Cerebellar nuclear complex (tissue), 1 donor: ENCODE results near the gene TMC1.
"Not testable (repeated sequence)": the region's sequence is repeated elsewhere in the genome, so short reads cannot be mapped to it uniquely, and the experiment has no call there.

Source experiments
- DNase-seq, 2 experiments: peaks; one replicate each; lab custom pipeline; 2025; lab: John Stamatoyannopoulos, UW

TMC1 gene

DNA sequence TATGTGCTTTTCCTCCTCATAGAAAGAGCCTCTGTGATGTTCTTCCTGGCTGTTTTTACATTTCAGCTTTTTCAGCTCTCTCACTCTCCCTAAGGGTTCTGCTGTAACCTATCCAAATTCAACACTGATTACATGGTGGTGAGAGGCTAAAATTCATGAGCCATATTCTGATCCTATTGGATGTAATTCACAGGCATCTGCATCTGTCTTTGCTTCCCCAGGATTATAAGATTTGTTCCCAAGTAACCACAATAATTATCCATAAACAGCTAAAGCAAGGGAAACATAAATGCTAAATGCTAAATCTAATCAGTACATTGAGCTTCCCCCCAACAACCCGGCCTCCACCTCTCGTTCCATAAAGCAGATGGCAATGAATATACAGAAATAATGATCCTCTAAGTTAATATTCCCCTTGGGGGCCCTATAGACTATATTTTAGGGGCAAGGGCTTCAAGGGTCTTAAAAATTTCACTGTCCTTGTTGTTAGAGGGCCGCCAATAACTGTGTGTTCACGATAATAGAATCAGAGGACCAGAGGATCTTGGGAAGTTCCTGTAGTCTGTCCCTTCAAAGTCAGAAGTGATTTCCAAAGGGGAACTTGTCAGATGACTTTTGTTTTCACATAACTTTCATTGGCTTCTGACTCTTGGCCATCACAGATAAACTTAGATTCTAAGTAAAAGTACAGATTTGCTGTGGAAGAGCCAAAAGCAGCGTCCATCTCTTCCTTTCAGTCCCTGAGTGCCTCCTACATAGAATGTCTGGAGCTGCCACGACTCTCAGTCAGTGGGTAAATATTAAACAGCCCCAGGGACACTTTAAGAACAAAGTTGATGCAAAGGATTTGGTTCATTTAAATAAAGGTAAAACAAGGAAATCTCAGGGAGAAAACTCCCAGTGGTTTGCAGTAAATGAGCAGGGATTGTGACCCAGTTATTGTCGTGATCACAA is 305.9 kb downstream of the TMC1 start:
- no peak for DNase-seq

DNA sequence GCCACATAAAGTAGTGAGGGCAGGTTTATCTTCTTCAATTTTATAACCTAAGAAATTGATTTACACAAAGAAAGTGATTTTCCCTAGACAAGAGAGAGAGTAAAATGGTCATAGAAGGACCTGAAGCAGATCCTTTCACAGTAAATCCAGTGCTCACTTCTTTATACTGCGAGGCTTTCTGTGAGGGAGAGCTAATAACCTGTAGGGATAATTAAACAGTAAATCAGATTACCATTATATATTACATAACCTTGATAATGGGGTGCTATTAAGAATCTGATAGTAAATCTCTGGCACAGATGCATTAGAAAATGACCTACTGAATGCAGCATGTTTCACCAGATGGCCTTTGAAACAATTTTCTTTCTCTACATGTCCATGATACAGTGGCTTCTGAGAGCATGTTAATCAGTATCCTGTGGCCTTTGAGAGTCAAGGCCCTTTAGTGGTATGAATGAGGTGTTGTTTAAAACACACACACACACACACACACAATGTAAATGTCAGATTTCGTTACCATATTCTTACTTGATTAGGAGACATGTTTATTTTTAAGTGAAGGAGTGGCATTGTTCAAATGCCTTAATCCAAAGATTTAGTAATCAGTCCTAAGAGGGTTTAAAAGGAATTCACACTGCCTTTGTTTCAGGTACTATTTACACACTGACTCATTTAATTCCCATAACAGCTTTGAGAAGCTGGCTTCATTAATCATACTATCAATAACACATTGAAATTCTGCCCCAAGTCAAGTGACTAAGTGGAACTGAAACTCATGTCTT is 306.7 kb downstream of the TMC1 start:
- DNase-seq, result no peak

- no peak for DNase-seq
Measured at GRCh38 chr9:72834994-72835393, 313.6 kb downstream of the TMC1 start.

GRCh38 chr9:72836790-72837189 is 315.4 kb downstream of the TMC1 start:
- no peak for DNase-seq

DNA sequence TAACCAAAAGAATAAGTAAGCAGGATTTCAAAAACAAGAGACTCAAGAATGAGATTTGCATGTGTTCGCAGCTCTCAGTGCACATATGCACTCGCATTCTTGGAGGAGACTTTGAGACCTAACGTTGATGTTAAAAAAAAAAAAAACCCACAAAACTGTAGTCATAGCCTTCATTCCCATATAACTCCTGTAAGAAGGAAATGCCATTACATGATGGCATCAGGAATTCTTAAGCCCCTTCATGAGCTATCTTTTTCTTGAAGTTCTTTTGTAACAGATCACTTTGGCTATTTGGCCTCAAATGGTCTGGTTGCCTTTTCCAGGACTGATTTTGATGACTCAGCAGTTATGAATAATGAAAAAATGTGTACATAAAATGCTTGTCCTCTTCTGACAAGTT is 317.7 kb downstream of the TMC1 start:
- DNase-seq, result no peak

GRCh38 chr9:72843520-72844439 is 322.4 kb downstream of the TMC1 start:
- no peak for DNase-seq

- DNase-seq, result no peak
Measured at GRCh38 chr9:72844440-72844768, 323.0 kb downstream of the TMC1 start.

- DNase-seq, result not testable (repeated sequence)
Measured at GRCh38 chr9:72845052-72845451, 323.6 kb downstream of the TMC1 start.

DNA sequence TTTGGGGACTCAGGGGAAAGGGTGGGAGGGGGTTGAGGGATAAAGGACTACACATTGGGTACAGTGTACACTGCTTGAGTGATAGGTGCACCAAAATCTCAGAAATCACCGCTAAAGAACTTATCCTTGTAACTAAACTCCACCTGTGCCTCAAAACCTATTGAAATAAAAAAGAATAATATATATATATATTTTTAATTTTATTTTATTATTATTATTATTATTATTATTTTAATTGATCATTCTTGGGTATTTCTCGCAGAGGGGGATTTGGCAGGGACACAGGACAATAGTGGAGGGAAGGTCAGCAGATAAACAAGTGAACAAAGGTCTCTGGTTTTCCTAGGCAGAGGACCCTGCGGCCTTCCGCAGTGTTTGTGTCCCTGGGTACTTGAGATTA is 328.8 kb downstream of the TMC1 start:
- not testable (repeated sequence) for DNase-seq

- no peak for DNase-seq
Measured at GRCh38 chr9:72855321-72855720, 333.9 kb downstream of the TMC1 start.

- no peak for DNase-seq
Measured at GRCh38 chr9:72855890-72856523, 334.6 kb downstream of the TMC1 start.

DNA sequence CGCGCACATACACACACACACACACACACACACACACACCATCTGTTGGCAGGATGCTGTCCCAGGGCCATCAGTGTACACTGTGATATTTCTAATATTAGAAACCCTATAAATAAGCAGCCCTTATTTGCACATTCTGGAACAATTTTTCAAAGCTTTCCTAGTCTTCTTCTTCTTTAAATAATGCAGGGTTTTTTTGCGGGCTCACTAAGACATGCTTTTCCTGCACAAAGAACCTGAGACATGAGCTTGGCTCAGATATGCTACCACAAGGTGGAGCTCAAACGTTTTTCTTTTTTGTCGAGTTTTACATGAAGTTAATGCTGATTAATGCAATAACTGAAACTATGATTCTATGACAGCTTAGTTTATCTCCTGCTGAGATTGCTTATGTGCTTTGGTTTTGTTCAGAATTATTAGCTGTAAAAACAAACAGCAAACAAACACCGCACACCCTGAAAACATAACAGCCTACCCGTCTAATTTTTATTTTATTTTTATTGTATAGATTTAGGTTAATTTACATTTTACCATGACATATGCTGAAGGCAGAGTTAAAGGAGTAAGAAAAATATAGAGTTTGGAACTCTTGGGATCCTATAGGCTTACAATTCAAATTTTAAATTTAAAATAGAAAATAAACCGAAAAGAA is 335.7 kb downstream of the TMC1 start:
- DNase-seq, result no peak

DNA sequence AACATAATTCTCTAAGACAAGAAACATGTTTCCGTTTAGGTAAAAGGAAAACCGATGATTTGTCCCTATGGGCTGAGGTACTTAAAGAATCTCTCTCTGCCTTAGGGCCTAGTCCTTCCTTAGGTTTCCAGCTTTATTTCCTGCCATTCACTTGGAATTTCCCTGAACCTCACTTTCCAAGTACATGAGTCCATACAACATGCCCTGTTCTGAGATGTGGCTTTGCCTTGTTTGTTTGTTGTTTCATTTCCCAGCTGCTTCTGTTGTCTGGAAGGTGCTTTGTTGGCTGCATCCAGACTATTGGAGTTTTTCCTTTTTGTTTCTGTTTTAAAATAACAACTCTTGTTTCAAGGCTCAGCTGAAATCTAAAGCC is 336.2 kb downstream of the TMC1 start:
- no peak for DNase-seq

DNA sequence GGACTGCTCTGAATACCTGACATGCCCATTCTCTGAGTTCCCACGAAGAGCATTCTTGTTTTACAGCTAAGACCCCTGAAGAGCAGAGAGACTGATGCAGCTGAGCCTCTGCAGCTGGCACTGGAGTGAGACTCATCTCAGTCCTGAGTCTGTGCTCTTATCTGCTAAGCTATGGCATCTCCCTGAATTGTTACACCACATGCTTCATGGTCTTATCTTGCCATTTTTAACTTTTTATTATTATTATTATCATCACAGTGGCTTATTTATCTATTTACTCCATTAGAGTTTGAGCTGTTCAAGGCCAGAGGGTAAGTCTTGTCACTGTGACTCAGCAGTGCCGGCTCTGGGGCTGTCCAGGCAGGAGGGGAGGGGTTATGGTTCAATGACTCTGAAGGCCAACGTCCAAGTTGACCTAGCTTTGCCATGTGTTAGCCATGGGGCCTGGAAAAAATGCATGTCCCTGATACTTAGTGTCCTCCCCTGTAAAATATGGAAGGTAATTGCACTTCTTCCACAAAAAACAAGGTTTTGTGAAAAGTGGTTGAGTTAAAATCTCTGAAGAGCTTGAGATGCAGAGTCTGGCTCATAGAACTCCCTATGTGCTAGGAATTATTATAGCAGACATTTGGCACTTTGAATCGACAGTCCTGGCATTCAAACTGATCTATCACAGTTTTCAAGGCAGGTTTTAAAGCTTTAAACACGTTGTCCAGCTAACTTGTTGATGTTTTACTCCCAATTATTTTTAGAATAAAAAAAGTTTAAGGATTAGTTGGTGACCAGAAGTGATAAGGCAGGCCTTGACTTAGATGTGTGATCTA is 336.9 kb downstream of the TMC1 start:
- no peak for DNase-seq

DNA sequence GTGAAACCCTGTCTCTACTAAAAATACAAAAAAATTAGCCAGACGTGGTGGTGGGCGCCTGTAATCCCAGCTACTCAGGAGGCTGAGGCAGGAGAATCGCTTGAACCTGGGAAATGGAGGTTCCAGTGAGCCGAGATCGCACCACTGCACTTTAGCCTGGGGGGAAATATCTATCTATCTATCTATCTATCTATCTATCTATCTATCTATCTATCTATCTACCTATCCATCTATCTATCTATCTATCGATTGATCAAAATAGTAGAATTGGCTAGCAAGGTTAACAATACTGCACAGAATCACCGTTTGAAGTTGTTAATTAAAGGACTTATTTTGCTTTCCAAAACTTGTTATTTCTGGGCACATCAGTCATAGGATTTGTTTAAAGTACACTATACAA is 341.4 kb downstream of the TMC1 start:
- DNase-seq, result not testable (repeated sequence)

GRCh38 chr9:72863456-72864094 is 342.2 kb downstream of the TMC1 start:
- DNase-seq, result no peak

DNA sequence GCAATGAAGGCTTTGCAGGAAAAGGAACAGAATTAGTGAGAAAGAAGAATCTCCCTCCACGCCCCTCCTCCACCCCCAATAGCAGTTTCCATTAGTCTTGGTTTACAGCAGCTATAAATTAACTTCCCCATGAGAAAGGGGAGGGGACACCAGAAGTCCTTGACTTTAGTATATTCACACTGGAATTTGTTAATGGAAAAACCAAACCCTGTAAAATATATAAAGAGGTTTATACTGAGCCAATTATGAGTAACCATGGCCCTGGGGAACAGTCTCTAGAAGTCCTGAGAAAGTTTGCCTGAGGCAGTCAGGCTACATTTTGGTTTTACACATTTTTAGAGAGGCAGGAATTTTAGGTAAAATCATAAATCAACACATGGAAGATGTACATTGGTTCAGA is 342.9 kb downstream of the TMC1 start:
- DNase-seq, result no peak

GRCh38 chr9:72871685-72872084 is 350.3 kb downstream of the TMC1 start:
- no peak for DNase-seq

- no peak for DNase-seq
Measured at GRCh38 chr9:72872718-72873117, 351.3 kb downstream of the TMC1 start.

DNA sequence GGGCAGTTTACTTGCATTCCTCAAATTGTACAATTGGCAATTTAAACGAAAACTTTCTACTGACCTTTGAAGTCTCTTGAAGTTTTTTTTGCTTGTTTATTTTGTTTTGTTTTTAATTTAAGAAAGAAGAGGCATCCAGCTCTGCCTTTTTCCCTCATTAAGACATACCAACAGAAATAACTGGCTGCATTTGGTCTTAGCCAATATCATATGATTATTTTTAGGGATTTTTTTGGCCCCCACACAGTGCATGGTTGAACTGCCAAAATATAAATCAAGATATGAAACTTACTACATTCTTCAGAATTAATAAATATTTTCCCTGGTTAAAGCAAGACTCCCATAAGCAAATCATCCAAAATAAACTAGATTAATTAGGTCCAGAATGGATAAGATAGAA is 352.0 kb downstream of the TMC1 start:
- DNase-seq, result no peak
